Breast epithelium (tissue), 3 donors: ENCODE results near the gene RPS6KC1.
"Not testable (repeated sequence)": the region's sequence is repeated elsewhere in the genome, so short reads cannot be mapped to it uniquely, and the experiment has no call there.

Experiments
- POLR2AphosphoS5 ChIP-seq, 3 donors: sonication (generic); formaldehyde crosslinking; IDR thresholded peaks; one replicate each; pipeline ENCODE4 v1.6.1; 2017; ENCODE audit warnings: antibody characterized with exemption in 3 of 3
- TF ChIP-seq, protein P1 (sequence below), 3 donors: fragments of 450-650 bp; IDR thresholded peaks; one replicate each; pipeline ENCODE4 v1.5.1; 2016 to 2017; ENCODE audit warnings: antibody characterized with exemption in 3 of 3, mild to moderate bottlenecking in 3 of 3, moderate library complexity in 3 of 3

DNA sequence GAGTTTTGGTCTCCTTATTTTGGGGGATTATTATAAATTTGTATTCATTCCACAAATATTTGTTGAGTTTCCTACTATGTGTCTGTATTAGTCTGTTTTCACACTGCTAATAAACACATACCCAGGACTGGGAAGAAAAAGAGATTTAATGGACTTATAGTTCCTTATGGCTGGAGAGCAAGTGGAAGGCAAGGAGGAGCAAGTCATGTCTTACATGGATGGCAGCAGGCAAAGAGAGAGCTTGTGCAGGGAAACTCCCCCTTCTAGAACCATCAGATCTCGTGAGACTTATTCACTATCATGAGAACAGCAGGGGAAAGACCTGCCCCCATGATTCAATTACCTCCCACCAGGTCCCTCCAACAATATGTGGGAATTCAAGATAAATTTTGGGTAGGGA lies 267.4 kb downstream of the RPS6KC1 start:
- TF ChIP-seq, protein P1, sequence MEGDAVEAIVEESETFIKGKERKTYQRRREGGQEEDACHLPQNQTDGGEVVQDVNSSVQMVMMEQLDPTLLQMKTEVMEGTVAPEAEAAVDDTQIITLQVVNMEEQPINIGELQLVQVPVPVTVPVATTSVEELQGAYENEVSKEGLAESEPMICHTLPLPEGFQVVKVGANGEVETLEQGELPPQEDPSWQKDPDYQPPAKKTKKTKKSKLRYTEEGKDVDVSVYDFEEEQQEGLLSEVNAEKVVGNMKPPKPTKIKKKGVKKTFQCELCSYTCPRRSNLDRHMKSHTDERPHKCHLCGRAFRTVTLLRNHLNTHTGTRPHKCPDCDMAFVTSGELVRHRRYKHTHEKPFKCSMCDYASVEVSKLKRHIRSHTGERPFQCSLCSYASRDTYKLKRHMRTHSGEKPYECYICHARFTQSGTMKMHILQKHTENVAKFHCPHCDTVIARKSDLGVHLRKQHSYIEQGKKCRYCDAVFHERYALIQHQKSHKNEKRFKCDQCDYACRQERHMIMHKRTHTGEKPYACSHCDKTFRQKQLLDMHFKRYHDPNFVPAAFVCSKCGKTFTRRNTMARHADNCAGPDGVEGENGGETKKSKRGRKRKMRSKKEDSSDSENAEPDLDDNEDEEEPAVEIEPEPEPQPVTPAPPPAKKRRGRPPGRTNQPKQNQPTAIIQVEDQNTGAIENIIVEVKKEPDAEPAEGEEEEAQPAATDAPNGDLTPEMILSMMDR (IDR thresholded peaks at IDR 0.05), result not testable (repeated sequence)
- not testable (repeated sequence) for TF ChIP-seq POLR2AphosphoS5 (IDR thresholded peaks at IDR 0.05)
